Keratinocyte (primary cell): ENCODE data around the gene C10orf95. TPM values are rescaled to one million over a fixed set of nuclear protein-coding genes. Genes with fewer than 3 reads are reported as not detected.

Source experiments
- DNase-seq: peaks from one replicate; pipeline ENCODE4 v3.0.0-alpha.2; 2011; ENCODE audit warnings: low read depth, missing footprints, low spot score
- FAIRE-seq: peaks from 2 replicates; lab custom pipeline; 2011; peaks lifted over from hg19 to GRCh38; lab: Jason Lieb, UNC
- H2AFZ ChIP-seq: 2 replicates; pipeline ENCODE4 v1.6.0; 2012; ENCODE audit warnings: low read length, control low read depth, inconsistent platforms; ENCODE audit not compliant: control insufficient read depth
- H3K27ac ChIP-seq: 2 replicates; pipeline ENCODE4 v1.5.1; 2011; ENCODE audit warnings: low read length; ENCODE audit not compliant: control insufficient read depth, insufficient read depth
- H3K27me3 ChIP-seq: 3 replicates; pipeline ENCODE4 v1.6.0; 2011; ENCODE audit warnings: low read length; ENCODE audit not compliant: control insufficient read depth, insufficient read depth; ENCODE audit errors: extremely low read depth
- H3K36me3 ChIP-seq, 2 experiments: 2 replicates in 1 of 2; 3 replicates in 1 of 2; pipeline ENCODE4 v1.5.1; 2011; ENCODE audit warnings: low read length in 2 of 2, mild to moderate bottlenecking in 1 of 2; ENCODE audit not compliant: control insufficient read depth in 2 of 2, insufficient read depth in 2 of 2; ENCODE audit errors: extremely low read depth in 1 of 2
- H3K4me1 ChIP-seq: 3 replicates; pipeline ENCODE4 v1.5.1; 2011; ENCODE audit warnings: low read length; ENCODE audit not compliant: control insufficient read depth, insufficient read depth; ENCODE audit errors: extremely low read depth
- H3K4me2 ChIP-seq: 3 replicates; pipeline ENCODE4 v1.6.0; 2011; ENCODE audit warnings: low read depth, low read length; ENCODE audit not compliant: control insufficient read depth, insufficient read depth; ENCODE audit errors: extremely low read depth
- H3K4me3 ChIP-seq, 3 experiments: fragments of 200-600 bp in 1 of 3; sonication (generic) in 1 of 3; 2 replicates in 2 of 3; 3 replicates in 1 of 3; pipeline ENCODE4 v1.5.1; 2011 to 2016; ENCODE audit warnings: low read length in 3 of 3, mild to moderate bottlenecking in 3 of 3, control low read depth in 2 of 3, inconsistent platforms in 1 of 3, low read depth in 1 of 3, mixed read lengths in 1 of 3, mixed run types in 1 of 3, moderate library complexity in 1 of 3; ENCODE audit not compliant: control insufficient read depth in 2 of 3, insufficient read depth in 2 of 3; ENCODE audit errors: extremely low read depth in 1 of 3
- H3K79me2 ChIP-seq: 2 replicates; pipeline ENCODE4 v1.6.0; 2012; ENCODE audit warnings: low read length; ENCODE audit not compliant: control insufficient read depth, insufficient read depth
- H3K9ac ChIP-seq: 3 replicates; pipeline ENCODE4 v1.6.0; 2011; ENCODE audit warnings: low read length; ENCODE audit not compliant: control insufficient read depth, insufficient read depth; ENCODE audit errors: extremely low read depth
- H3K9me1 ChIP-seq: 3 replicates; pipeline ENCODE4 v1.6.0; 2011; ENCODE audit warnings: low read length; ENCODE audit not compliant: control insufficient read depth, insufficient read depth; ENCODE audit errors: extremely low read depth
- H3K9me3 ChIP-seq: 2 replicates; pipeline ENCODE4 v1.5.1; 2012; ENCODE audit warnings: low read depth, low read length; ENCODE audit not compliant: control insufficient read depth
- H4K20me1 ChIP-seq: 3 replicates; pipeline ENCODE4 v1.6.0; 2011; ENCODE audit warnings: low read length; ENCODE audit not compliant: control insufficient read depth, insufficient read depth; ENCODE audit errors: extremely low read depth
- CTCF ChIP-seq, 3 experiments: IDR thresholded peaks in 1 of 3; conservative IDR thresholded peaks in 1 of 3; optimal IDR thresholded peaks in 1 of 3; 2 replicates in 2 of 3; 3 replicates in 1 of 3; pipeline versions ENCODE3 to v1.5.1; 2011; ENCODE audit warnings: low read length in 3 of 3, mild to moderate bottlenecking in 3 of 3, moderate library complexity in 2 of 3, control low read depth in 1 of 3, inconsistent platforms in 1 of 3; ENCODE audit not compliant: insufficient read depth in 2 of 3; ENCODE audit errors: extremely low read depth in 1 of 3
- EZH2 ChIP-seq: IDR thresholded peaks from one replicate; pipeline ENCODE4 v1.6.1; 2012; ENCODE audit warnings: inconsistent platforms, mild to moderate bottlenecking, low read length, moderate library complexity
- dilution Hi-C: fragments of 300-500 bp; cut with MboI; formaldehyde crosslinking; loops from one replicate; pipeline ENCODE4 v1.7.0; 2020; ENCODE audit warnings: low sequenced_read_pairs; ENCODE audit not compliant: extremely low pct_ligation_motif_present
- polyA plus RNA-seq, 5 experiments: library from polyadenylated mRNA; depleted of rRNA in 3 of 5; stranded (reverse) in 3 of 5; stranded (forward) in 1 of 5; unstranded in 1 of 5; fragments of >200 nt; gene quantifications; 1 replicate in 1 of 5; 2 replicates in 3 of 5; 3 replicates in 1 of 5; pipeline versions ENCODE4 v1.2.1 to v1.2.3, GENCODE V29; 2011 to 2012; ENCODE audit warnings: missing spikeins in 2 of 5, low read depth in 1 of 5, low replicate concordance in 1 of 5

Gene C10orf95
- polyA plus RNA-seq, 1 donor (not counting 4 experiments of a cell fraction or from before 2014, with no cell fraction given), result 0.63 TPM

GRCh38 chr10:102416695-102417094 lies 34.6 kb downstream of the C10orf95 start:
- dilution Hi-C loops, result no loop called here
- H3K9ac ChIP-seq, result no peak overlapping the region
- no peaks in the 10 kb centered on the region for H3K9me1 ChIP-seq
- no peaks in the 10 kb centered on the region for H3K36me3 ChIP-seq
- H3K4me1 ChIP-seq, result peaks cover 14% of the 10 kb centered on the region
- no peak for DNase-seq
- H4K20me1 ChIP-seq, result no peaks in the 10 kb centered on the region
- no peak overlapping the region for H3K27ac ChIP-seq
- no peaks in the 10 kb centered on the region for H3K9me3 ChIP-seq
- no peak overlapping the region for H3K4me2 ChIP-seq
- no peaks in the 10 kb centered on the region for H3K79me2 ChIP-seq
- H3K27me3 ChIP-seq, result peaks cover 48% of the 10 kb centered on the region
- H3K4me3 ChIP-seq, result no peak overlapping the region
- no peak overlapping the region for H2AFZ ChIP-seq
- no peak for FAIRE-seq
- no peak for TF ChIP-seq CTCF (optimal IDR thresholded peaks at IDR 0.05 in 1 of 3, IDR thresholded peaks at IDR 0.05 in 1 of 3, conservative IDR thresholded peaks at IDR 0.05 in 1 of 3; ENCODE audit: extremely low read depth in 1 of 3, insufficient read depth in 2 of 3, low read length in 3 of 3)
- no peak for TF ChIP-seq EZH2

DNA sequence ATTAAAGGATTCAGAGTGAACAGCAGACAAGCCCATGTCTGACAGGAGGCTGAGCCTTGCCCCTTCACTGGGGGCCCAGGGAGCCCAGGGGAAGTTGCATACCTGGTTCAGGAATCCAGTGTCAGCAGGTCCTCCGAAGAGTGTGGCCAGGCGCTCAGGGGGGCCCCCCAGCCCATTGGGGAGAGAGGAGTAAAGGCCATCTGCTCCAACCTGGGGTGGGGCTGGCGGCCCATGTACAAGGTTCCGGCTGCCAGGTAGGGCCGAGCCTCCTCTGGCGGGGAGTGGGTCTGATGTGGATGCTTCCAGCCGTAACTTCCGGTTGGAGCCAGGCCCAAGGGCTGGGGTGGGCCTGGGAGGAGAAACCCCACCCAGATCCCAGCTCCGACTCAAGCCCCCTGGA lies 35.1 kb downstream of the C10orf95 start:
- no peak for DNase-seq
- Histone ChIP-seq H3K79me2 (no peaks in the 10 kb centered on the region), H4K20me1 (no peaks in the 10 kb centered on the region), H3K9me1 (no peaks in the 10 kb centered on the region), H3K36me3 (no peaks in the 10 kb centered on the region), H3K27me3 (peaks cover 52% of the 10 kb centered on the region), H3K27ac (no peak overlapping the region), H3K9me3 (no peaks in the 10 kb centered on the region), H3K4me3 (no peak overlapping the region), H2AFZ (no peak overlapping the region), H3K4me1 (peaks cover 14% of the 10 kb centered on the region), H3K9ac (no peak overlapping the region), H3K4me2 (no peak overlapping the region)
- no peak for FAIRE-seq
- dilution Hi-C loops, result no loop called here
- no peak for TF ChIP-seq CTCF (optimal IDR thresholded peaks at IDR 0.05 in 1 of 3, IDR thresholded peaks at IDR 0.05 in 1 of 3, conservative IDR thresholded peaks at IDR 0.05 in 1 of 3; ENCODE audit: extremely low read depth in 1 of 3, insufficient read depth in 2 of 3, low read length in 3 of 3)
- no peak for TF ChIP-seq EZH2
